Progenitor cell of endocrine pancreas (in vitro differentiated cells): ENCODE measurements around the gene SHANK2. TPM values are rescaled to one million over a fixed set of nuclear protein-coding genes. Genes with fewer than 3 reads are reported as not detected.

ENCODE experiments used
- DNase-seq: peaks from one replicate; pipeline ENCODE4 v3.0.0; 2021; ENCODE audit warnings: low spot score; ENCODE audit not compliant: unreplicated experiment
- H3K27ac Mint-ChIP-seq: 2 replicates; pipeline ENCODE4 v1.8.0; 2021; ENCODE audit warnings: mild to moderate bottlenecking, moderate library complexity, mixed read lengths
- H3K27me3 Mint-ChIP-seq: 2 replicates; pipeline ENCODE4 v1.8.0; 2021; ENCODE audit warnings: mixed read lengths
- H3K36me3 Mint-ChIP-seq: 2 replicates; pipeline ENCODE4 v1.8.0; 2022; ENCODE audit warnings: mixed read lengths; ENCODE audit not compliant: insufficient read depth
- H3K4me1 Mint-ChIP-seq: 2 replicates; pipeline ENCODE4 v1.8.0; 2021; ENCODE audit warnings: low read depth, mixed read lengths
- H3K4me3 Mint-ChIP-seq: 2 replicates; pipeline ENCODE4 v1.8.0; 2021; ENCODE audit warnings: low read depth, mild to moderate bottlenecking, moderate library complexity, mixed read lengths
- H3K9me3 Mint-ChIP-seq: 2 replicates; pipeline ENCODE4 v1.8.0; 2021; ENCODE audit warnings: low read depth, mixed read lengths
- CTCF ChIP-seq: fragments of 200-600 bp; sonication (generic); IDR thresholded peaks from one replicate; pipeline ENCODE4 v1.5.0; 2021; ENCODE audit warnings: antibody characterized with exemption, mild to moderate bottlenecking; ENCODE audit not compliant: unreplicated experiment
- long read RNA-seq: library from polyadenylated mRNA; unstranded; transcript quantifications from one replicate; pipeline ENCODE4 v2.0.0, GENCODE V29; 2020
- total RNA-seq: library from RNA; stranded (reverse); gene quantifications from 2 replicates; pipeline ENCODE4 v1.2.1, GENCODE V29; 2021

The SHANK2 gene
- 97.8 and 104 TPM in 2 replicates for total RNA-seq
- long read RNA-seq, full-length matches to known transcripts, result 8 of 41 reads
- long read RNA-seq, partial matches to known transcripts, result 6 of 41 reads
- long read RNA-seq, other reads (novel, unspliced or antisense), result 27 of 41 reads

GRCh38 chr11:71252269-71252769 is at the start of gene SHANK2:
Gene SHANK2, minus strand, starts transcription at chr11:71252577. Its CDS starts 105,251 bp downstream, at chr11:71147326.
- TF ChIP-seq CTCF, result no peak
- peak within 1 kb of the TSS; percentile 97 for H3K27ac Mint-ChIP-seq
- peaks cover 50% of the 10 kb centered on the region for H3K4me1 Mint-ChIP-seq
- H3K9me3 Mint-ChIP-seq, result no peaks in the 10 kb centered on the region
- no peaks in the 10 kb centered on the region for H3K27me3 Mint-ChIP-seq
- H3K4me3 Mint-ChIP-seq, result peak within 1 kb of the TSS; percentile 81
- peak; percentile 47 for DNase-seq
- no peaks in the 10 kb centered on the region for H3K36me3 Mint-ChIP-seq

- Mint-ChIP-seq H3K4me1 (peaks cover 3% of the 10 kb centered on the region), H3K4me3 (no peak overlapping the region), H3K9me3 (no peaks in the 10 kb centered on the region), H3K36me3 (no peaks in the 10 kb centered on the region), H3K27ac (no peak overlapping the region), H3K27me3 (peaks cover 14% of the 10 kb centered on the region)
- no peak for DNase-seq
- no peak for TF ChIP-seq CTCF
Measured at GRCh38 chr11:71301858-71302533, 49.6 kb upstream of the SHANK2 start.

GRCh38 chr11:71301046-71301857 is 48.9 kb upstream of the SHANK2 start:
- H3K4me3 Mint-ChIP-seq, result no peak overlapping the region
- TF ChIP-seq CTCF, result no peak
- no peak overlapping the region for H3K27ac Mint-ChIP-seq
- peaks cover 14% of the 10 kb centered on the region for H3K27me3 Mint-ChIP-seq
- no peak for DNase-seq
- no peaks in the 10 kb centered on the region for H3K9me3 Mint-ChIP-seq
- no peaks in the 10 kb centered on the region for H3K36me3 Mint-ChIP-seq
- no peaks in the 10 kb centered on the region for H3K4me1 Mint-ChIP-seq

GRCh38 chr11:71300187-71300586 is 47.8 kb upstream of the SHANK2 start:
- H3K36me3 Mint-ChIP-seq, result no peaks in the 10 kb centered on the region
- no peak for DNase-seq
- no peaks in the 10 kb centered on the region for H3K4me1 Mint-ChIP-seq
- no peak overlapping the region for H3K4me3 Mint-ChIP-seq
- TF ChIP-seq CTCF, result no peak
- H3K9me3 Mint-ChIP-seq, result no peaks in the 10 kb centered on the region
- H3K27ac Mint-ChIP-seq, result no peak overlapping the region
- peaks cover 14% of the 10 kb centered on the region for H3K27me3 Mint-ChIP-seq

- Mint-ChIP-seq H3K4me3 (no peak overlapping the region), H3K27ac (no peak overlapping the region)
Measured at GRCh38 chr11:71298761-71299181, 46.4 kb upstream of the SHANK2 start.

More at GRCh38 chr11:71298761-71299181, 46.4 kb upstream of the SHANK2 start:
- Mint-ChIP-seq H3K27me3 (peaks cover 14% of the 10 kb centered on the region), H3K36me3 (no peaks in the 10 kb centered on the region), H3K9me3 (no peaks in the 10 kb centered on the region), H3K4me1 (no peaks in the 10 kb centered on the region)
- DNase-seq, result no peak
- TF ChIP-seq CTCF, result no peak
